ENCODE results near the gene CWC25. TPM values are rescaled to one million over a fixed set of nuclear protein-coding genes. Genes with fewer than 3 reads are reported as not detected.

The CWC25 gene
- total and polyA plus RNA-seq, 9 of the 15 experiments (the other 6 are each of a cell fraction or from before 2014, with no cell fraction given) = 16.5 to 27.4 (median 23.0) TPM

DNA sequence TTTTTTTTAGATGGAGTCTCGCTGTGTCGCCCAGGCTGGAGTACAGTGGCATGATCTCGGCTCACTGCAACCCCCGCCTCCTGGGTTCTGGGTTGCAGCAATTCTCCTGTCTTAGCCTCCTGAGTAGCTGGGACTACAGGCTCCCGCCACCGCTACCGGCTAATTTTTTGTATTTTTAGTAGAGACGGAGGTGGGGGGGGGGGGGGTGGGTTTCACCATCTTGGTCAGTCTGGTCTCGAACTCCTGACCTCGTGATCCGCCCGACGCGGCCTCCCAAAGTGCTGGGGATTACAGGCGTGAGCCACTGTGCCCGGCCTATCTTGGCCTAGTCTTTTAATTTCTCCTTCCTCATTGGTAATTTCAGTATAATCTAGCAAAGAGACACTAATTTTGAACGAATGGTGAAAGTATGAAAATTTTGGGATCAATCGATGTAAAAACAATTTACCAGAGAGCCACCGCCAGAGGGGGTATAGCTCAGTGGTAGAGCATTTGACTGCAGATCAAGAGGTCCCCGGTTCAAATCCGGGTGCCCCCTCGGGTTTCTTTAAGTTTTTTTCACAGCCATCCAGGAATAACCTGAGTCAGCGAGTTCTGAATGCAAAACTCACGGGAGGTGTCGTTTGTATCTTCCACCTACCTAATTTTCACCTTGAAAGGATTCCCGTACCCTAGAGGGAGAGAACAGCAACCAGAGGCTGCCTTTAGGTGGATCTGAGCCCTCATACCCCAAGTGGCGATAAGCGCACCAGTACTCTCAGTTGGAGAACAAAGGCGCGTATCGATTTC, 42.3 kb upstream of the CWC25 start (continued):
- TF ChIP-seq, protein P1, sequence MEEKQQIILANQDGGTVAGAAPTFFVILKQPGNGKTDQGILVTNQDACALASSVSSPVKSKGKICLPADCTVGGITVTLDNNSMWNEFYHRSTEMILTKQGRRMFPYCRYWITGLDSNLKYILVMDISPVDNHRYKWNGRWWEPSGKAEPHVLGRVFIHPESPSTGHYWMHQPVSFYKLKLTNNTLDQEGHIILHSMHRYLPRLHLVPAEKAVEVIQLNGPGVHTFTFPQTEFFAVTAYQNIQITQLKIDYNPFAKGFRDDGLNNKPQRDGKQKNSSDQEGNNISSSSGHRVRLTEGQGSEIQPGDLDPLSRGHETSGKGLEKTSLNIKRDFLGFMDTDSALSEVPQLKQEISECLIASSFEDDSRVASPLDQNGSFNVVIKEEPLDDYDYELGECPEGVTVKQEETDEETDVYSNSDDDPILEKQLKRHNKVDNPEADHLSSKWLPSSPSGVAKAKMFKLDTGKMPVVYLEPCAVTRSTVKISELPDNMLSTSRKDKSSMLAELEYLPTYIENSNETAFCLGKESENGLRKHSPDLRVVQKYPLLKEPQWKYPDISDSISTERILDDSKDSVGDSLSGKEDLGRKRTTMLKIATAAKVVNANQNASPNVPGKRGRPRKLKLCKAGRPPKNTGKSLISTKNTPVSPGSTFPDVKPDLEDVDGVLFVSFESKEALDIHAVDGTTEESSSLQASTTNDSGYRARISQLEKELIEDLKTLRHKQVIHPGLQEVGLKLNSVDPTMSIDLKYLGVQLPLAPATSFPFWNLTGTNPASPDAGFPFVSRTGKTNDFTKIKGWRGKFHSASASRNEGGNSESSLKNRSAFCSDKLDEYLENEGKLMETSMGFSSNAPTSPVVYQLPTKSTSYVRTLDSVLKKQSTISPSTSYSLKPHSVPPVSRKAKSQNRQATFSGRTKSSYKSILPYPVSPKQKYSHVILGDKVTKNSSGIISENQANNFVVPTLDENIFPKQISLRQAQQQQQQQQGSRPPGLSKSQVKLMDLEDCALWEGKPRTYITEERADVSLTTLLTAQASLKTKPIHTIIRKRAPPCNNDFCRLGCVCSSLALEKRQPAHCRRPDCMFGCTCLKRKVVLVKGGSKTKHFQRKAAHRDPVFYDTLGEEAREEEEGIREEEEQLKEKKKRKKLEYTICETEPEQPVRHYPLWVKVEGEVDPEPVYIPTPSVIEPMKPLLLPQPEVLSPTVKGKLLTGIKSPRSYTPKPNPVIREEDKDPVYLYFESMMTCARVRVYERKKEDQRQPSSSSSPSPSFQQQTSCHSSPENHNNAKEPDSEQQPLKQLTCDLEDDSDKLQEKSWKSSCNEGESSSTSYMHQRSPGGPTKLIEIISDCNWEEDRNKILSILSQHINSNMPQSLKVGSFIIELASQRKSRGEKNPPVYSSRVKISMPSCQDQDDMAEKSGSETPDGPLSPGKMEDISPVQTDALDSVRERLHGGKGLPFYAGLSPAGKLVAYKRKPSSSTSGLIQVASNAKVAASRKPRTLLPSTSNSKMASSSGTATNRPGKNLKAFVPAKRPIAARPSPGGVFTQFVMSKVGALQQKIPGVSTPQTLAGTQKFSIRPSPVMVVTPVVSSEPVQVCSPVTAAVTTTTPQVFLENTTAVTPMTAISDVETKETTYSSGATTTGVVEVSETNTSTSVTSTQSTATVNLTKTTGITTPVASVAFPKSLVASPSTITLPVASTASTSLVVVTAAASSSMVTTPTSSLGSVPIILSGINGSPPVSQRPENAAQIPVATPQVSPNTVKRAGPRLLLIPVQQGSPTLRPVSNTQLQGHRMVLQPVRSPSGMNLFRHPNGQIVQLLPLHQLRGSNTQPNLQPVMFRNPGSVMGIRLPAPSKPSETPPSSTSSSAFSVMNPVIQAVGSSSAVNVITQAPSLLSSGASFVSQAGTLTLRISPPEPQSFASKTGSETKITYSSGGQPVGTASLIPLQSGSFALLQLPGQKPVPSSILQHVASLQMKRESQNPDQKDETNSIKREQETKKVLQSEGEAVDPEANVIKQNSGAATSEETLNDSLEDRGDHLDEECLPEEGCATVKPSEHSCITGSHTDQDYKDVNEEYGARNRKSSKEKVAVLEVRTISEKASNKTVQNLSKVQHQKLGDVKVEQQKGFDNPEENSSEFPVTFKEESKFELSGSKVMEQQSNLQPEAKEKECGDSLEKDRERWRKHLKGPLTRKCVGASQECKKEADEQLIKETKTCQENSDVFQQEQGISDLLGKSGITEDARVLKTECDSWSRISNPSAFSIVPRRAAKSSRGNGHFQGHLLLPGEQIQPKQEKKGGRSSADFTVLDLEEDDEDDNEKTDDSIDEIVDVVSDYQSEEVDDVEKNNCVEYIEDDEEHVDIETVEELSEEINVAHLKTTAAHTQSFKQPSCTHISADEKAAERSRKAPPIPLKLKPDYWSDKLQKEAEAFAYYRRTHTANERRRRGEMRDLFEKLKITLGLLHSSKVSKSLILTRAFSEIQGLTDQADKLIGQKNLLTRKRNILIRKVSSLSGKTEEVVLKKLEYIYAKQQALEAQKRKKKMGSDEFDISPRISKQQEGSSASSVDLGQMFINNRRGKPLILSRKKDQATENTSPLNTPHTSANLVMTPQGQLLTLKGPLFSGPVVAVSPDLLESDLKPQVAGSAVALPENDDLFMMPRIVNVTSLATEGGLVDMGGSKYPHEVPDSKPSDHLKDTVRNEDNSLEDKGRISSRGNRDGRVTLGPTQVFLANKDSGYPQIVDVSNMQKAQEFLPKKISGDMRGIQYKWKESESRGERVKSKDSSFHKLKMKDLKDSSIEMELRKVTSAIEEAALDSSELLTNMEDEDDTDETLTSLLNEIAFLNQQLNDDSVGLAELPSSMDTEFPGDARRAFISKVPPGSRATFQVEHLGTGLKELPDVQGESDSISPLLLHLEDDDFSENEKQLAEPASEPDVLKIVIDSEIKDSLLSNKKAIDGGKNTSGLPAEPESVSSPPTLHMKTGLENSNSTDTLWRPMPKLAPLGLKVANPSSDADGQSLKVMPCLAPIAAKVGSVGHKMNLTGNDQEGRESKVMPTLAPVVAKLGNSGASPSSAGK (IDR thresholded peaks at IDR 0.05) = no peak
- TF ChIP-seq, protein P2, sequence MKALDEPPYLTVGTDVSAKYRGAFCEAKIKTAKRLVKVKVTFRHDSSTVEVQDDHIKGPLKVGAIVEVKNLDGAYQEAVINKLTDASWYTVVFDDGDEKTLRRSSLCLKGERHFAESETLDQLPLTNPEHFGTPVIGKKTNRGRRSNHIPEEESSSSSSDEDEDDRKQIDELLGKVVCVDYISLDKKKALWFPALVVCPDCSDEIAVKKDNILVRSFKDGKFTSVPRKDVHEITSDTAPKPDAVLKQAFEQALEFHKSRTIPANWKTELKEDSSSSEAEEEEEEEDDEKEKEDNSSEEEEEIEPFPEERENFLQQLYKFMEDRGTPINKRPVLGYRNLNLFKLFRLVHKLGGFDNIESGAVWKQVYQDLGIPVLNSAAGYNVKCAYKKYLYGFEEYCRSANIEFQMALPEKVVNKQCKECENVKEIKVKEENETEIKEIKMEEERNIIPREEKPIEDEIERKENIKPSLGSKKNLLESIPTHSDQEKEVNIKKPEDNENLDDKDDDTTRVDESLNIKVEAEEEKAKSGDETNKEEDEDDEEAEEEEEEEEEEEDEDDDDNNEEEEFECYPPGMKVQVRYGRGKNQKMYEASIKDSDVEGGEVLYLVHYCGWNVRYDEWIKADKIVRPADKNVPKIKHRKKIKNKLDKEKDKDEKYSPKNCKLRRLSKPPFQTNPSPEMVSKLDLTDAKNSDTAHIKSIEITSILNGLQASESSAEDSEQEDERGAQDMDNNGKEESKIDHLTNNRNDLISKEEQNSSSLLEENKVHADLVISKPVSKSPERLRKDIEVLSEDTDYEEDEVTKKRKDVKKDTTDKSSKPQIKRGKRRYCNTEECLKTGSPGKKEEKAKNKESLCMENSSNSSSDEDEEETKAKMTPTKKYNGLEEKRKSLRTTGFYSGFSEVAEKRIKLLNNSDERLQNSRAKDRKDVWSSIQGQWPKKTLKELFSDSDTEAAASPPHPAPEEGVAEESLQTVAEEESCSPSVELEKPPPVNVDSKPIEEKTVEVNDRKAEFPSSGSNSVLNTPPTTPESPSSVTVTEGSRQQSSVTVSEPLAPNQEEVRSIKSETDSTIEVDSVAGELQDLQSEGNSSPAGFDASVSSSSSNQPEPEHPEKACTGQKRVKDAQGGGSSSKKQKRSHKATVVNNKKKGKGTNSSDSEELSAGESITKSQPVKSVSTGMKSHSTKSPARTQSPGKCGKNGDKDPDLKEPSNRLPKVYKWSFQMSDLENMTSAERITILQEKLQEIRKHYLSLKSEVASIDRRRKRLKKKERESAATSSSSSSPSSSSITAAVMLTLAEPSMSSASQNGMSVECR (CRISPR knock-in tag; IDR thresholded peaks at IDR 0.05) = no peak
- TF ChIP-seq, protein P3, sequence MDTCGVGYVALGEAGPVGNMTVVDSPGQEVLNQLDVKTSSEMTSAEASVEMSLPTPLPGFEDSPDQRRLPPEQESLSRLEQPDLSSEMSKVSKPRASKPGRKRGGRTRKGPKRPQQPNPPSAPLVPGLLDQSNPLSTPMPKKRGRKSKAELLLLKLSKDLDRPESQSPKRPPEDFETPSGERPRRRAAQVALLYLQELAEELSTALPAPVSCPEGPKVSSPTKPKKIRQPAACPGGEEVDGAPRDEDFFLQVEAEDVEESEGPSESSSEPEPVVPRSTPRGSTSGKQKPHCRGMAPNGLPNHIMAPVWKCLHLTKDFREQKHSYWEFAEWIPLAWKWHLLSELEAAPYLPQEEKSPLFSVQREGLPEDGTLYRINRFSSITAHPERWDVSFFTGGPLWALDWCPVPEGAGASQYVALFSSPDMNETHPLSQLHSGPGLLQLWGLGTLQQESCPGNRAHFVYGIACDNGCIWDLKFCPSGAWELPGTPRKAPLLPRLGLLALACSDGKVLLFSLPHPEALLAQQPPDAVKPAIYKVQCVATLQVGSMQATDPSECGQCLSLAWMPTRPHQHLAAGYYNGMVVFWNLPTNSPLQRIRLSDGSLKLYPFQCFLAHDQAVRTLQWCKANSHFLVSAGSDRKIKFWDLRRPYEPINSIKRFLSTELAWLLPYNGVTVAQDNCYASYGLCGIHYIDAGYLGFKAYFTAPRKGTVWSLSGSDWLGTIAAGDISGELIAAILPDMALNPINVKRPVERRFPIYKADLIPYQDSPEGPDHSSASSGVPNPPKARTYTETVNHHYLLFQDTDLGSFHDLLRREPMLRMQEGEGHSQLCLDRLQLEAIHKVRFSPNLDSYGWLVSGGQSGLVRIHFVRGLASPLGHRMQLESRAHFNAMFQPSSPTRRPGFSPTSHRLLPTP (IDR thresholded peaks at IDR 0.05; ENCODE audit: borderline replicate concordance, extremely low read depth, insufficient read length) = peak; percentile 80
- TF ChIP-seq SMARCA5 (IDR thresholded peaks at IDR 0.05) = peak; percentile 91
- TF ChIP-seq, protein P4, sequence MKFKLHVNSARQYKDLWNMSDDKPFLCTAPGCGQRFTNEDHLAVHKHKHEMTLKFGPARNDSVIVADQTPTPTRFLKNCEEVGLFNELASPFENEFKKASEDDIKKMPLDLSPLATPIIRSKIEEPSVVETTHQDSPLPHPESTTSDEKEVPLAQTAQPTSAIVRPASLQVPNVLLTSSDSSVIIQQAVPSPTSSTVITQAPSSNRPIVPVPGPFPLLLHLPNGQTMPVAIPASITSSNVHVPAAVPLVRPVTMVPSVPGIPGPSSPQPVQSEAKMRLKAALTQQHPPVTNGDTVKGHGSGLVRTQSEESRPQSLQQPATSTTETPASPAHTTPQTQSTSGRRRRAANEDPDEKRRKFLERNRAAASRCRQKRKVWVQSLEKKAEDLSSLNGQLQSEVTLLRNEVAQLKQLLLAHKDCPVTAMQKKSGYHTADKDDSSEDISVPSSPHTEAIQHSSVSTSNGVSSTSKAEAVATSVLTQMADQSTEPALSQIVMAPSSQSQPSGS (CRISPR knock-in tag; IDR thresholded peaks at IDR 0.05) = no peak

All from K562 (cell line).